Right atrium auricular region (tissue), 2 donors: ENCODE results near the gene PDE8B. TPM values are rescaled to one million over a fixed set of nuclear protein-coding genes. Genes with fewer than 3 reads are reported as not detected.

ENCODE experiments used
- DNase-seq: peaks from one replicate; pipeline ENCODE4 v3.0.0-alpha.2; 2019; ENCODE audit warnings: low spot score
- H3K27ac ChIP-seq, 2 donors: fragments of 200-600 bp; sonication (generic); 1 replicate in 1 of 2; 2 replicates in 1 of 2; pipeline ENCODE4 v1.5.1; 2016 to 2019
- H3K27me3 ChIP-seq, 2 donors: fragments of 200-600 bp; sonication (generic); one replicate each; pipeline versions ENCODE4 v1.5.1 to v1.6.0; 2017 to 2019
- H3K36me3 ChIP-seq: fragments of 200-600 bp; sonication (generic); one replicate; pipeline ENCODE4 v1.5.1; 2016
- H3K4me1 ChIP-seq, 2 donors: fragments of 200-600 bp; sonication (generic); one replicate each; pipeline versions ENCODE4 v1.5.1 to v1.6.0; 2017 to 2019
- H3K4me3 ChIP-seq, 2 donors: fragments of 200-600 bp; sonication (generic); 1 replicate in 1 of 2; 2 replicates in 1 of 2; pipeline ENCODE4 v1.5.1; 2017 to 2019; ENCODE audit warnings: mild to moderate bottlenecking in 1 of 2, moderate library complexity in 1 of 2
- H3K9me3 ChIP-seq, 2 donors: fragments of 200-600 bp; sonication (generic); one replicate each; pipeline ENCODE4 v1.5.1; 2019
- total RNA-seq, 2 donors: library from RNA; depleted of rRNA; stranded (reverse); fragments of >200 nt; gene quantifications; one replicate each; pipeline ENCODE4 v1.1.0, GENCODE V29; 2016
- TF ChIP-seq, protein P1 (sequence below), 2 donors: fragments of 200-600 bp; sonication (generic); IDR thresholded peaks; one replicate each; pipeline ENCODE4 v1.5.1; 2019; ENCODE audit warnings: antibody characterized with exemption in 2 of 2

PDE8B gene
- total RNA-seq, 2 donors from 2014 or later = 22.2 to 64.5 TPM

GRCh38 chr5:77389746-77390145 lies 179.3 kb downstream of the PDE8B start:
- Histone ChIP-seq H3K4me3 (no peak overlapping the region), H3K27me3 (no peaks in the 10 kb centered on the region), H3K9me3 (no peaks in the 10 kb centered on the region), H3K4me1 (no peaks in the 10 kb centered on the region), H3K27ac (no peak overlapping the region), H3K36me3 (no peaks in the 10 kb centered on the region)
- TF ChIP-seq, protein P1, sequence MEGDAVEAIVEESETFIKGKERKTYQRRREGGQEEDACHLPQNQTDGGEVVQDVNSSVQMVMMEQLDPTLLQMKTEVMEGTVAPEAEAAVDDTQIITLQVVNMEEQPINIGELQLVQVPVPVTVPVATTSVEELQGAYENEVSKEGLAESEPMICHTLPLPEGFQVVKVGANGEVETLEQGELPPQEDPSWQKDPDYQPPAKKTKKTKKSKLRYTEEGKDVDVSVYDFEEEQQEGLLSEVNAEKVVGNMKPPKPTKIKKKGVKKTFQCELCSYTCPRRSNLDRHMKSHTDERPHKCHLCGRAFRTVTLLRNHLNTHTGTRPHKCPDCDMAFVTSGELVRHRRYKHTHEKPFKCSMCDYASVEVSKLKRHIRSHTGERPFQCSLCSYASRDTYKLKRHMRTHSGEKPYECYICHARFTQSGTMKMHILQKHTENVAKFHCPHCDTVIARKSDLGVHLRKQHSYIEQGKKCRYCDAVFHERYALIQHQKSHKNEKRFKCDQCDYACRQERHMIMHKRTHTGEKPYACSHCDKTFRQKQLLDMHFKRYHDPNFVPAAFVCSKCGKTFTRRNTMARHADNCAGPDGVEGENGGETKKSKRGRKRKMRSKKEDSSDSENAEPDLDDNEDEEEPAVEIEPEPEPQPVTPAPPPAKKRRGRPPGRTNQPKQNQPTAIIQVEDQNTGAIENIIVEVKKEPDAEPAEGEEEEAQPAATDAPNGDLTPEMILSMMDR (IDR thresholded peaks at IDR 0.05) = no peak
- DNase-seq = no peak

GRCh38 chr5:77390221-77390620 lies 179.7 kb downstream of the PDE8B start:
- TF ChIP-seq, protein P1 (IDR thresholded peaks at IDR 0.05) = no peak
- no peak for DNase-seq
- H3K27me3 ChIP-seq = no peaks in the 10 kb centered on the region
- no peaks in the 10 kb centered on the region for H3K9me3 ChIP-seq
- no peak overlapping the region for H3K4me3 ChIP-seq
- no peaks in the 10 kb centered on the region for H3K4me1 ChIP-seq
- H3K27ac ChIP-seq = no peak overlapping the region
- no peaks in the 10 kb centered on the region for H3K36me3 ChIP-seq

DNA sequence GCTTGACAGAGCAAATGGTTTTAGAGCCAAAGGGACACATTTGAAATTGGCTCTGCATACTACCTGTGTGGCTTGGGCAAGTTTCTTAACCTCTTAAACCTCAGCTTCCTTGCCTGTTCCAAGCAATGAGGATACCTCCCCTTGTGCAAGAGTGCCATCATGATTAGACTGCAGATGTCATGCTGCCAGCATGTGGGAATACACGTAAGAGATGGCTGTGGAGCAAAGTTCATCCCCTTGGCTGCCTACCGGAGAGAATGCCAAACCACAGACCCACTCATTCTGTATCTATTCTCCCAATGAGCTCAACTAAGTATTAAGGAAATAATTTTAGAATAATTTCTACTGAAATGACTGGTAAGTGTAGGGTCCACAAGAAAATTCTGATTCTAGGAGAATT lies 180.3 kb downstream of the PDE8B start:
- Histone ChIP-seq H3K27me3 (no peaks in the 10 kb centered on the region), H3K4me3 (no peak overlapping the region), H3K27ac (no peak overlapping the region), H3K9me3 (no peaks in the 10 kb centered on the region), H3K36me3 (no peaks in the 10 kb centered on the region), H3K4me1 (no peaks in the 10 kb centered on the region)
- TF ChIP-seq, protein P1 (IDR thresholded peaks at IDR 0.05) = no peak
- no peak for DNase-seq

GRCh38 chr5:77391240-77391765 lies 180.8 kb downstream of the PDE8B start:
- H3K27me3 ChIP-seq = no peaks in the 10 kb centered on the region
- no peak for DNase-seq
- TF ChIP-seq, protein P1 (IDR thresholded peaks at IDR 0.05) = no peak
- H3K9me3 ChIP-seq = no peaks in the 10 kb centered on the region
- no peaks in the 10 kb centered on the region for H3K4me1 ChIP-seq
- no peak overlapping the region for H3K27ac ChIP-seq
- H3K36me3 ChIP-seq = no peaks in the 10 kb centered on the region
- H3K4me3 ChIP-seq = no peak overlapping the region

- Histone ChIP-seq H3K4me1 (no peaks in the 10 kb centered on the region), H3K27ac (no peak overlapping the region), H3K4me3 (no peak overlapping the region), H3K27me3 (no peaks in the 10 kb centered on the region), H3K36me3 (no peaks in the 10 kb centered on the region), H3K9me3 (no peaks in the 10 kb centered on the region)
- no peak for DNase-seq
- TF ChIP-seq, protein P1 (IDR thresholded peaks at IDR 0.05) = no peak
These were observed 183.7 kb downstream of the PDE8B start for GRCh38 chr5:77394064-77394715.

GRCh38 chr5:77396017-77396416 lies 185.5 kb downstream of the PDE8B start:
- H3K4me1 ChIP-seq = no peaks in the 10 kb centered on the region

More at GRCh38 chr5:77396017-77396416, 185.5 kb downstream of the PDE8B start:
- Histone ChIP-seq H3K36me3 (no peaks in the 10 kb centered on the region), H3K27ac (no peak overlapping the region), H3K27me3 (no peaks in the 10 kb centered on the region), H3K9me3 (no peaks in the 10 kb centered on the region), H3K4me3 (no peak overlapping the region)
- TF ChIP-seq, protein P1 (IDR thresholded peaks at IDR 0.05) = no peak
- DNase-seq = no peak
